ENCODE measurements around the gene EVA1A.

The EVA1A gene

GRCh38 chr2:75558786-75559679 lies 1.7 kb downstream of the EVA1A start:
- Histone ChIP-seq H3K9ac (ENCODE audit: low read depth, low read length) (no peak overlapping the region), H3K4me3 (ENCODE audit: low read depth, low read length) (no peak overlapping the region), H3K27me3 (ENCODE audit: control insufficient read depth, insufficient read depth, low read length) (peaks cover 28% of the 10 kb centered on the region), H3K36me3 (ENCODE audit: control insufficient read depth, insufficient read depth, low read length) (no peaks in the 10 kb centered on the region), H3K9me3 (ENCODE audit: control insufficient read depth, insufficient read depth, low read length) (no peaks in the 10 kb centered on the region), H3K4me1 (ENCODE audit: control insufficient read depth, insufficient read depth, low read length) (peaks cover 17% of the 10 kb centered on the region)

GRCh38 chr2:75558136-75558535 lies 2.6 kb downstream of the EVA1A start:
- Histone ChIP-seq H3K4me1 (ENCODE audit: control insufficient read depth, insufficient read depth, low read length) (peaks cover 24% of the 10 kb centered on the region), H3K36me3 (ENCODE audit: control insufficient read depth, insufficient read depth, low read length) (no peaks in the 10 kb centered on the region), H3K9ac (ENCODE audit: low read depth, low read length) (no peak overlapping the region), H3K27me3 (ENCODE audit: control insufficient read depth, insufficient read depth, low read length) (peaks cover 28% of the 10 kb centered on the region), H3K9me3 (ENCODE audit: control insufficient read depth, insufficient read depth, low read length) (no peaks in the 10 kb centered on the region), H3K4me3 (ENCODE audit: low read depth, low read length) (no peak overlapping the region)

DNA sequence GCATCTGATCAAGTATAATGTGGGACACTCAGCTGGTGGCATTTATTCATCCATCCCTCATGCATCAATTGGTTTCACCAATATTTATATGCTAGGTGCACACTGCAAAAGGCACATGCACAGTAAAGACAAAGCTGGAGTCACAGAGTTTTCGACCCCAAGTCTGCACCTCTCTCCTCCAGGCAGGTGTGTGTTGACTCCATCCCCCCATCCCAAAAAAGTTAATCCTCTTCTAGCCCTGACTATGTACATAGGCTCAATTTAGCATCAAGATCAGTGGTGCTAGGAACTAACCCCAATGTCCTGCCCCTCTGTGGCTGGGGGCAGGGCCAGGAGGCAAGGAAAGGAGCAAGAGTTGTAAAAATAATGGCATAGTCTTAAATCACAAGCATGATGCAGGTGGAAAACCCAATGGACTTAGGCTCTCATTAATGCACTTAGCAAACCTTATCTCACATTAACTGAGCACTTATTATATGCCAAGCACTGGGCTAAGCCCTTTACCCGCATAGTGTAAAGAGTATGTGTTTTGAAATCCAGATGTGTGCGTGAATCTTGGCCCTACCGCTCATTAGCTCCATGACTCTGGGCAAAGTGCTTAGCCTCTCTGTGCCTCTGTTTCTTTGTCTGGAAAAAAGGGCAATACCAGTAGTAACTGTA lies 3.1 kb downstream of the EVA1A start:
- no peak overlapping the region for H3K9ac ChIP-seq (ENCODE audit: low read depth, low read length)
- H3K4me3 ChIP-seq (ENCODE audit: low read depth, low read length), result no peak overlapping the region
- peaks cover 24% of the 10 kb centered on the region for H3K4me1 ChIP-seq (ENCODE audit: control insufficient read depth, insufficient read depth, low read length)
- H3K27me3 ChIP-seq (ENCODE audit: control insufficient read depth, insufficient read depth, low read length), result peaks cover 26% of the 10 kb centered on the region
- no peaks in the 10 kb centered on the region for H3K36me3 ChIP-seq (ENCODE audit: control insufficient read depth, insufficient read depth, low read length)
- no peaks in the 10 kb centered on the region for H3K9me3 ChIP-seq (ENCODE audit: control insufficient read depth, insufficient read depth, low read length)

GRCh38 chr2:75556679-75557366 lies 3.9 kb downstream of the EVA1A start:
- H3K9me3 ChIP-seq (ENCODE audit: control insufficient read depth, insufficient read depth, low read length), result no peaks in the 10 kb centered on the region
- no peak overlapping the region for H3K4me3 ChIP-seq (ENCODE audit: low read depth, low read length)
- H3K9ac ChIP-seq (ENCODE audit: low read depth, low read length), result no peak overlapping the region
- H3K36me3 ChIP-seq (ENCODE audit: control insufficient read depth, insufficient read depth, low read length), result no peaks in the 10 kb centered on the region
- peaks cover 24% of the 10 kb centered on the region for H3K4me1 ChIP-seq (ENCODE audit: control insufficient read depth, insufficient read depth, low read length)
- H3K27me3 ChIP-seq (ENCODE audit: control insufficient read depth, insufficient read depth, low read length), result peaks cover 18% of the 10 kb centered on the region

- peaks cover 14% of the 10 kb centered on the region for H3K27me3 ChIP-seq (ENCODE audit: control insufficient read depth, insufficient read depth, low read length)
- no peak overlapping the region for H3K4me3 ChIP-seq (ENCODE audit: low read depth, low read length)
- H3K4me1 ChIP-seq (ENCODE audit: control insufficient read depth, insufficient read depth, low read length), result peaks cover 24% of the 10 kb centered on the region
- H3K9ac ChIP-seq (ENCODE audit: low read depth, low read length), result no peak overlapping the region
- no peaks in the 10 kb centered on the region for H3K36me3 ChIP-seq (ENCODE audit: control insufficient read depth, insufficient read depth, low read length)
- no peaks in the 10 kb centered on the region for H3K9me3 ChIP-seq (ENCODE audit: control insufficient read depth, insufficient read depth, low read length)
These were observed 5.0 kb downstream of the EVA1A start for GRCh38 chr2:75555701-75556100.

DNA sequence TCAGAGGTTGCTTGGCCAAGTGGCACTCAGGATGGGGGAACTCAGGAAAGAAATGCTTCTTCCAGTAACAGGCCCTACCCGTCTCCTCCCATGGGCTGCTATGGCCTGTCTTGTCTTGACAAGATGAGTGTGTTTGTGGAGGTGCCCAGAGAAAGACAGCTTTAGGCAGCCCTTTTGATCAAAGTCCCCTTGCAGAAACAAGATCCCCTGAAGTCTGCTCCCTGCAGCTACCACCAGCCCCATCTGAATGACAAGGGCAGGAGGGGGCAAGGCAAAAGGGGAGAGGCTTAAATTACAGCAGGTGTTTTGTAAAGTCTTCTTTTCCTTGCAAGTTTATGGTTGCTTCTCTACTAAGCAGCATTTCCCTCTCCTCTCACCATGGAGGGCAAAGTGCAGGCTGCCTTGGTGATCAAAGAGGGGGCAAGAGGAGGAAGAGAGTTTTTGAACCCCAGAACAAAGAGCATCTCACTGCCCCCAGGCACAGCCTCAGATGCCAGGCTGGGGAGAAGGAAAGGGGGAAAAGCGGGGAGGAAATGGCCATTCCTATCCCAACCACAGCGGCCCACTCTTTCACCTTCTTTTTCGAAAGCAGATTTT lies 6.7 kb downstream of the EVA1A start:
- Histone ChIP-seq H3K27me3 (ENCODE audit: control insufficient read depth, insufficient read depth, low read length) (peaks cover 7% of the 10 kb centered on the region), H3K4me3 (ENCODE audit: low read depth, low read length) (peak overlapping the region; percentile 16), H3K9me3 (ENCODE audit: control insufficient read depth, insufficient read depth, low read length) (no peaks in the 10 kb centered on the region), H3K9ac (ENCODE audit: low read depth, low read length) (no peak overlapping the region), H3K4me1 (ENCODE audit: control insufficient read depth, insufficient read depth, low read length) (peaks cover 24% of the 10 kb centered on the region), H3K36me3 (ENCODE audit: control insufficient read depth, insufficient read depth, low read length) (no peaks in the 10 kb centered on the region)

DNA sequence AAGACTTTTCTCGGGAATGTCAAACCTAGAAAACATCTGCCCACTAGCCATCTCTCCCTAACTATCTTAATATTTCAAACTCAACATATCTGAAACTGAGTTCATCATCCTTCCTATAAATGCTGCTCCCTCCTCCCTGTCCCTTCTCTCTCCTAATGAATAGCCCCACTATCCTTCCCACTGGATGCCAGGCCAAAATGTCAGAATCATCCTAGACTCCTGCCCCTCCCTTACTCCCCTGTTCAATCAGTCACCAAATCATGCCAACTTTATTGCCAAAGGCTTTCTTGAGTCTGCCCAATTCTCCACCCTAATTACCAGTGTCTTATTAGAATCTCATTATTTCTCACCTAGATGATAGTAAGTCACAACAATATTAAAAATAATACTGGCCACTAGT lies 8.5 kb downstream of the EVA1A start:
- Histone ChIP-seq H3K4me3 (ENCODE audit: low read depth, low read length) (no peak overlapping the region), H3K4me1 (ENCODE audit: control insufficient read depth, insufficient read depth, low read length) (peaks cover 24% of the 10 kb centered on the region), H3K9ac (ENCODE audit: low read depth, low read length) (no peak overlapping the region), H3K9me3 (ENCODE audit: control insufficient read depth, insufficient read depth, low read length) (no peaks in the 10 kb centered on the region), H3K27me3 (ENCODE audit: control insufficient read depth, insufficient read depth, low read length) (no peaks in the 10 kb centered on the region), H3K36me3 (ENCODE audit: control insufficient read depth, insufficient read depth, low read length) (no peaks in the 10 kb centered on the region)

GRCh38 chr2:75551434-75551833 lies 9.3 kb downstream of the EVA1A start:
- no peaks in the 10 kb centered on the region for H3K36me3 ChIP-seq (ENCODE audit: control insufficient read depth, insufficient read depth, low read length)
- peaks cover 24% of the 10 kb centered on the region for H3K4me1 ChIP-seq (ENCODE audit: control insufficient read depth, insufficient read depth, low read length)
- H3K9ac ChIP-seq (ENCODE audit: low read depth, low read length), result no peak overlapping the region
- H3K27me3 ChIP-seq (ENCODE audit: control insufficient read depth, insufficient read depth, low read length), result no peaks in the 10 kb centered on the region
- H3K4me3 ChIP-seq (ENCODE audit: low read depth, low read length), result no peak overlapping the region
- H3K9me3 ChIP-seq (ENCODE audit: control insufficient read depth, insufficient read depth, low read length), result no peaks in the 10 kb centered on the region

- Histone ChIP-seq H3K9ac (ENCODE audit: low read depth, low read length) (no peak overlapping the region), H3K4me3 (ENCODE audit: low read depth, low read length) (no peak overlapping the region), H3K36me3 (ENCODE audit: control insufficient read depth, insufficient read depth, low read length) (no peaks in the 10 kb centered on the region), H3K27me3 (ENCODE audit: control insufficient read depth, insufficient read depth, low read length) (no peaks in the 10 kb centered on the region), H3K4me1 (ENCODE audit: control insufficient read depth, insufficient read depth, low read length) (peaks cover 12% of the 10 kb centered on the region), H3K9me3 (ENCODE audit: control insufficient read depth, insufficient read depth, low read length) (no peaks in the 10 kb centered on the region)
These were observed 11.1 kb downstream of the EVA1A start for GRCh38 chr2:75549401-75550253.

- no peak overlapping the region for H3K4me3 ChIP-seq (ENCODE audit: low read depth, low read length)
- H3K4me1 ChIP-seq (ENCODE audit: control insufficient read depth, insufficient read depth, low read length), result no peaks in the 10 kb centered on the region
- no peak overlapping the region for H3K9ac ChIP-seq (ENCODE audit: low read depth, low read length)
- no peaks in the 10 kb centered on the region for H3K9me3 ChIP-seq (ENCODE audit: control insufficient read depth, insufficient read depth, low read length)
- H3K36me3 ChIP-seq (ENCODE audit: control insufficient read depth, insufficient read depth, low read length), result no peaks in the 10 kb centered on the region
- no peaks in the 10 kb centered on the region for H3K27me3 ChIP-seq (ENCODE audit: control insufficient read depth, insufficient read depth, low read length)
These were observed 12.6 kb downstream of the EVA1A start for GRCh38 chr2:75548036-75548573.
